Activated CD4-positive, CD25-positive, alpha-beta regulatory T cell (primary cell): ENCODE results near the gene PHF20.
"Not testable (repeated sequence)": the region's sequence is repeated elsewhere in the genome, so short reads cannot be mapped to it uniquely, and the experiment has no call there.

Source experiments
- DNase-seq, 4 experiments: peaks; one replicate each; lab custom pipeline; 2025; lab: John Stamatoyannopoulos, UW

PHF20 gene

DNA sequence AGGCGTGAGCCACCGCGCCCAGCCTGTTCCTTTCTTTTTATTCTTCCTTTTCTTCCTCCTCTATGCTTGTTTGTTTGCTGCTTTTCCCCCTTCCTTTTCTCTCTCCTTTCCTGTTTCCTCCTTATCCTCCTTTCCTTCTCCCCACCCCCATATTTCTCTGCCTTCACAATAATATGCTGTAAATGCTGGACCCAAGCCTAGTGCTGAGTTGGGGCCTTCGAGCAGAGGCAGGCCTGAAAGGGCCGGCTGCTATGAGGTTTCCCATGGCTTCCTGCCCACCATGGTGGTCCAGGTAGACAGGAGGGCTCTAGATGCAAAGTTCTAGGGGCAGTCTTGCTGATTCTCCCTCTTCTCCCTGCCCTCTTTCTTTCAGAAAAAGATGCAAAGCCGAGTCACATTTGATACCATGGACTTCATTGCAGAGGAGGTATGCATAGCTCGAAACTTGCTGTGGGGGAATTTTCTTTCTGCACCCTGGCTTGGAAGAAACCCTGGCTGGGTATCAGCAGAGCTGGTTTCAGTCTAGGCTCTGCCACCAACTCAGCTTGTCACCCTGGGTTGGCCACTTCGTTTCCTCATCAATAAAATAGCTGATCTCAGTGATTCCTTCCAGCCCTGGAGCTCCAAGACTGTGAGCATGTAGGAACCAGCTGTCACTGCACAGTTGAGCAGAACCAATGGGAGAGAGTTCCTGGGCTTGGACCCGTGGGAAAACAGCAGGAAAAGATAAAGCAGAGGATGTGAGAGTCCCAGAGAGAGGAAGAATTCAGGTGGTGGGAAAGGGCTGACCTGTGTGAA is 204.0 kb downstream of the PHF20 start:
- no peak for DNase-seq

DNA sequence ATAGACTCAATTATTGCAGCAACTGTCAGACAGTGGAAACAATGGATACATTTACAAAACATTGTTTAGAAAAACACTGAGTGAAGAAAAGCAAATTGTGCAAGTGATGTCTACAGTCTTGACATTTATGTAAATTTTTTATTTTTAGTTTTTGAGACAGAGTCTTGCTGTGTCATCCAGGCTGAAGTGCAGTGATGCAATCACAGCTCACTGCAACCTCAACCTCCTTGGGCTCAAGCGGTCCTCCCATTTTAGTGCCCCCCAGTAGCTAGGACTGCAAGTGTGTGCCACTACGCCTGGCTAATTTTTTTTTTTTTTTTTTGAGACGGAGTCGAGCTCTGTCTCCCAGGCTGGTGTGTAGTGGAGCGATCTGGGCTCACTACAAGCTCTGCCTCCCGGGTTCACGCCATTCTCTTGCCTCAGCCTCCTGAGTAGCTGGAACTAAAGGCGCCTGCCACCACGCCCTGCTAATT is 206.3 kb downstream of the PHF20 start:
- DNase-seq: no peak

DNA sequence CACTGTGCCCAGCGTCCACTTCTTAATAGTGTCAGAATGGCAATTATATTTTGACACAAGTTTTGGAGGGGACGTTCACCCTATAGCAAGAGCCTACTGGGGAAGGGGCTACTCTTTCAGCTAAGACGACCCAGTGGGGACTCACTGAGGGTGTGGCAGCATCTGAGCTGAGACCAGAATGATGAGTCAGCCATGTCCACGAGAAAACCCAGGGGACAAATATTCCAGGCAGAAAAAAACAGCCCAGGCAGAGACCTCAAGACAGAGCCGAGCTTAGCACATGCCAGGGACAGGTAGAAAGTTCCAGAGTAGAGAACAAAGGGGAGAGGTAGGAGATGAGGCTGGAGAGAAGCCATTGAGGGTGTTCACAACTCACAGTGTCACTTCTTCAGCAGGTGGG is 207.7 kb downstream of the PHF20 start:
- no peak for DNase-seq

DNA sequence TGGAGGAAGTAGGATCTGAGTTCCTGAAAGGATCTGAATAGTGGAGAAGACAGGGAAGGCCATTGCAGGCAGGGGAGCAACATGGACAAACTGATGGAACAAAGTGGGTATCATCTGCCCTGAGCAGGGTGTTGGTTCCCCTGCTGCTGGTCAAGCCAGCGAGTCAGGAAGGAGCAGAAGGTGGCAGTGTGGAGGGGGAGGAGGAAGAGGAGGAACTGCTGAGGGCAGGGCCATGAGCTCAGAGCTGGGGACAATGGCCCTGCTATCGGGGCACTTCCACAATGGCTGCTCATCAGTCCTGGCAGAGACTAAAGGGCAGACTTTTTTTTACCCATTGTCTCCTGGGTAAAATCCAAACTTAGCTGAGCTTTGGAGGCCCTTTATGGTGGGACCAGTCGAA is 210.2 kb downstream of the PHF20 start:
- no peak for DNase-seq

DNA sequence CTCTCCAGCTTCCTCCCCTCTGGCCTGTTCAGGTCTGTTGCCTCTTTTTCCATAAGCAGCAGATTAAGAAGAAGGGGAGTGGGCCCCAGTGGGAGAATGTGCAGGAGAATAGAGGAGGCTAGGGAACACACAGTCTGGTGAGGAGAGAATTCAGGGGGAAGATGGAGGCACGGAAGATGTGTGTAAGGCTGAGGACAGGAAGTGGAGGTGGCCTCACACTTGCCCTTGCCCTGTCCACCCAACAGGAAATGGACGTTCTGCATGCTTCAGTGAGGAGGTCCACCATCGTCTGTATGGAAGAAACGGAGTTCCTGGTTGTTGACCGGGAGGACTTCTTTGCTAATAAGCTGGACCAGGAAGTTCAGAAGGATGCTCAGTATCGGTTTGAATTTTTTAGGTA is 212.6 kb downstream of the PHF20 start:
- no peak for DNase-seq

DNA sequence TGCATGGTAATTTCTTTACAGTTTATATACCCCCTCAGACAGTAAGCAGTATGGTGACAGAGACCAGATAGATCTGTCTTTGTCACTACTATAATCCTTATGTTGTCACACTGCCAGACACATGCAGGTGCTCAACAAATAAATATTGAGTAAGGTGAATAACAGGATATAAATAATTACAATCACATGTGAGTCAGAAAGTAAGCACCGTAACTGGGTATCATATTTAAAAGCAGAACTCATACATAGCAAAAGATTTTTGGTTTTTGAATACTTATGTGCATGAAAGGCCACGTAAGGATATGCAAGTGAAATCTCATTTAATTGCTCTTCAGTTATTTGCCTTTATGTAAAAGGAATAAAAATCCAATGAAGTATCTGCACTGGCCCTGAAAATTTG is 214.0 kb downstream of the PHF20 start:
- DNase-seq: no peak

DNA sequence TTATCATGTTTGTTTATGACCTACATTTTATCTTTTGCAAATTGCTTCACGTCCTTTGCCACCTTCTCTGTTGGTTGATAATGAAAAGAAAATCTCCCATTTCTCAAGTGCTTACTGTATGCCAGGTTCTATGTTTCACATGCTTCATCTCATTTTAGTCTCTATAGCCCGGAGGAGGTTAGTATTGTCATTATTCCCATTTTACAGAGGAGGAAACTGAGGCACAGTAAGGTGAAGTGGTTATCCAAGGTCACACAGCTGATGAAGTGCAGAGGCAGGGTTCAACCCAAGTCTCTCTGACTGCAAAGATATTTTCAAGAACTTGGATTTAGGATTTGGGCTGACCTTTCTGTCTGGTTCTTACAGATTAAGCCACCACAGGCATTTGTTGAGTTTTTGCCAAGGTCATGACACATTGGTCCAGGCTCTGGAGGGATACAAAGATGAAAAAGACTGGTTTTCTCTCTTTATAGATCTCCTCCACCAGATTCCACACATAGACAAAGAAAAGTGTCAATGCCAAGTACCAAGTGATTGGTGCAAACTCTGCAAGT is 217.2 kb downstream of the PHF20 start:
- DNase-seq: no peak

DNA sequence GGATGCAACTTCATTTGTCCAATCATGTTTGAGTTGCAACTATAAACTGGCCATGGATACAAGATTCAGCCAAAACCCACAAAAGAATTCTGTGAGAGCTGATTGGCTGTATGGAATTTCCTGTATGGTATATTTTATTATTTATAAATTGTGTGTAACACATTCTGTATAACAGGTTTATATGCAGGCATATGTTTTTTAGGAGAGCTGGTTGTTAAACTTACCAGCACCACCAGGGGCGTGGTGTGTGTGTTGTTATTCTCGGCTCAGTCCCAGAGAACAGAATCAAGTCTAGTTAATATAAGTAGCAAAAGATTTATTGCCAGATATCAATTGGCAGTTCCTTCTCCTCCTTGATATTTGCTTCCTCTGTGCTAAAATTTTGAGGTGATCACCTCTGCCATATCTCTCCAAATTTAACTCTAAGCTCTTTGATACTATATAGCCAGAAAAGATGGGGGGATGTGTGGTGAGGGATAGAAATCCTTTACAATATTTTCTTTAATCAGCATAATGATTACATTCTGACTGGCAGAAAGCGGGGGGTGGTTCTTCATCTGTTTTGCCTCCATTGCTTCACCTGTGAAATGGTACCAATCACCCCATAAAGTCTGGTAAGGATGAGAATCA is 219.4 kb downstream of the PHF20 start:
- DNase-seq: no peak

DNA sequence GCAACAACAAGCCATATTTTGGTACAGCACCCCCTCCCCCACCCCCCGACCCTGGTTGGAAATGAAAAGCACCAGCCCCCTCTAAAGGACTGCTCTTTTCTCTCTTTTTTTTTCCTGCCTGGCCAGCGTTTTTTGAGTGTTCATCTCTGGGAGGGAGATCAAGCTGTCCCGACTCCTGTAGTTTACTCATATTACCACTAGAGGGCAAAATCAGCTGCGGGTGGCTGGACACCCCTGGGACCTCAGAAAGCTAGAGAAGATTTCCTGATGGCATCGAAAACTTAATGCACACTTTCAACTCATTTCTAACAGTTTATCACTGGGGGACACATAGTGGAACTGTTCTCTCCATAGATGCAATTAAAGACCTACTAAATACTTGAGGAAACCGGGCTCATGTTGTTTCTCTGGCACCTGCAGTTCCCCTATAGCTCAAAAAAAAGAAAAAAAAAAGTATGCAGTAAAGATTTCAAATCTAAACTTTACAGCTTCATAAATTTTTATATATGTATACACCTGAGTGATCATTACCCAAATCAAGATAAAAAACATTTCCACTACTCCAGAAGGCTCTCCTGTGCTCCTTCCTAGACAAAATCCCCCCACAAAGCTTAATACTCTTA is 221.0 kb downstream of the PHF20 start:
- peak in 2 of 4 experiments; percentile 3 to 11 for DNase-seq

DNA sequence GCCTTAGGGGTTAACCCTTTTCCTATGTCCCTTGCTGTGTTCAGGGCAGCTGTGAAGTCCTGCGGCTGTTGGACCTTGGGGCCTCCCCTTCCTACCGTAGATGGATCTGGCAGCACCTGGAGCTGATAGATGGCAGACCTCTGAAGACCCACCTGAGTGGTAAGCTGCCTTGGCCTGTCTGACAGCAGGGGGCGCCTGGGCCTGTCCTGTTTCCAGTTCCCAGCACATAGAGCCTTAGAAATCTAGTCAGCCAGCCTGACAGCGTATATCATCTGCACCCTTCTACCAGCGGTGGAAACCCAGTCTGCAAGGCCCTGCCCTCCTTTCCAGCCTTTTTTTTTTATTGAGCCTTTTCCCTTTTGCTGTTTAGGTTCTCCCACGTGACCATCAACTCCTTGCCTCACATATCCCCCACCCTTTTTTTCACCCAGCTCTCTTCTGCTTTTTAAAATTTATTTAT is 223.2 kb downstream of the PHF20 start:
- DNase-seq: peak; percentile 54 to 77 (median 66)

DNA sequence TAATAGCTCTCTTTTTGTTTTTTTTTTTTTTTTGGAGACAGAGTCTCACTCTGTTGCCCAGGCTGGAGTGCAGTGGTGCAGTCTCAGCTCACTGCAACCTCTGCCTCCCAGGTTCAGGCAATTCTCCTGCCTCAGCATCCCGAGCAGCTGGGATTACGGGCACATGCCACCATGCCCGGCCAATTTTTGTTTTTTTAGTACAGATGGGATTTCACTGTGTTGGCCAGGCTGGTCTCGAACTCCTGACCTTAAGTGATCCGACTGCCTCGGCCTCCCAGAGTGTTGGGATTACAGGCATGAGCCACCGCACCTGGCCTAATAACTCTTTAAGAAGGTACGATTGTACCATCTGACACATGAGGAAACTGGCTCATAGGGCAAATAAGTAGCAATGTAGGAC is 224.7 kb downstream of the PHF20 start:
- DNase-seq: not testable (repeated sequence)
